Neuron (in vitro differentiated cells): ENCODE measurements around the gene CDH16.
"Not testable (repeated sequence)": the region's sequence is repeated elsewhere in the genome, so short reads cannot be mapped to it uniquely, and the experiment has no call there.

ENCODE experiments used
- H2AFZ ChIP-seq: one replicate; pipeline ENCODE4 v1.6.1; 2013; ENCODE audit warnings: low read depth, mild to moderate bottlenecking, inconsistent platforms, low read length, moderate library complexity
- H3K27me3 ChIP-seq: one replicate; pipeline ENCODE4 v1.6.1; 2013; ENCODE audit warnings: low read length; ENCODE audit not compliant: insufficient read depth
- H3K36me3 ChIP-seq: one replicate; pipeline ENCODE4 v1.6.1; 2013; ENCODE audit warnings: low read length; ENCODE audit not compliant: insufficient read depth
- H3K4me1 ChIP-seq: one replicate; pipeline ENCODE4 v1.6.1; 2013; ENCODE audit warnings: low read length; ENCODE audit not compliant: insufficient read depth
- H3K4me3 ChIP-seq: 2 replicates; pipeline ENCODE4 v1.5.1; 2013; ENCODE audit warnings: mild to moderate bottlenecking, low read length, moderate library complexity
- H3K9me3 ChIP-seq: one replicate; pipeline ENCODE4 v1.6.1; 2013; ENCODE audit warnings: low read length

CDH16 gene

DNA sequence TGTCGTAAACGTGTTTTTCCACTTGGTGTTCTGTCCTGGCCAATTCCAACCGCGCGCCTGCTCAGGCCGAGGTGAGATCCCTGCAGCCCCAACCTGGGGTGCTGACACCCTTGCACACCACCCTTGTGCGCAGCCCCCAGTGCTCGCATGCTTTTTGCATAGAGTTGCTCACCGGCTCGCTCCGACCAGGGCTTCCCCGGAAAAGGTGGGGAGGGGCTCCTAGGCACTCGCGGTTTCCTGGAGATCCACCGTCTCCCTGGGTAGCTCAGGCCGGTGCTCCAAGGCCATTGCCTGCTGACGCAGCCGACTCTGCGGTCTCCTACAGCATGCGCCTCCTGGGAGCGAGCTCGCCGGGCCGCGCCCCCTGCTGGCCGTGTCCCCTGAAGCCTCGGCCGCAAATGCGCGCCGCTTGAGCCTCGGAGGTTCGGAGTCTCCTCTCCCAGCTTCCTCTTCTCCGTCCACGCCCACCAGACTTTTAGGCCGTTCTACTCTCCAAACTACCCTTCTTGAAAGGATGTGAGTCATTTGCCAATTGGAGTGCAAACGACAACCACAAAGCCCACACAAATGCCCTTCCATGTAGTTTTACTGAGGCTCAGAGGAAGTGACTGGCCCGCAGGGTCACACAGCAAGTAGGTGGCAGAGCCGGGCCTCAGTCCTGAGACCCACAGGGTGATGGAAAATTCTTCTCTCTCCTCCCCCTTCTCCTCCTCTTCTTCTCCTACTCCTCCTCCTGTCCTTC lies 45.6 kb downstream of the CDH16 start:
- Histone ChIP-seq H2AFZ (peak overlapping the region; percentile 33), H3K9me3 (no peaks in the 10 kb centered on the region), H3K27me3 (peaks cover 5% of the 10 kb centered on the region), H3K4me1 (peaks cover 16% of the 10 kb centered on the region), H3K4me3 (peak overlapping the region; percentile 35), H3K36me3 (no peaks in the 10 kb centered on the region)

DNA sequence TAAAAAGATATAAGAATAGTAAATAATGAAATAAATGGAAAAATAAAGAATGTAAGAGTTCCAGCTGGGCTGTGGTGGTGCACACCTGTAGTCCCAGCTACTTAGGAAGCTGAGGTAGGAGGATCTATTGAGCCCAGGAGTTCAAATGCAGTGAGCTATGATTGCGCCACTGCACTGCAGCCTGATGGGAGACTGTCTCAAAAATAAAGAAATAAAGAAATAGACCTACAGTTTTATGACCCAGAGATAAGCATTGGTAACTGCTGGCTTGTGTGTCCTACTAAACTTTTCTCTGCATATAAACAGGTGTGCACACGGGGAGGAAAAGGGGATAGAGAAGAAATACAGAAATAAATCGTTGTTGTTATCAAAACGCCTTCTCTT lies 46.1 kb downstream of the CDH16 start:
- H2AFZ ChIP-seq = peak overlapping the region; percentile 33
- peak overlapping the region; percentile 35 for H3K4me3 ChIP-seq
- peaks cover 5% of the 10 kb centered on the region for H3K27me3 ChIP-seq
- H3K36me3 ChIP-seq = no peaks in the 10 kb centered on the region
- peaks cover 16% of the 10 kb centered on the region for H3K4me1 ChIP-seq
- no peaks in the 10 kb centered on the region for H3K9me3 ChIP-seq

DNA sequence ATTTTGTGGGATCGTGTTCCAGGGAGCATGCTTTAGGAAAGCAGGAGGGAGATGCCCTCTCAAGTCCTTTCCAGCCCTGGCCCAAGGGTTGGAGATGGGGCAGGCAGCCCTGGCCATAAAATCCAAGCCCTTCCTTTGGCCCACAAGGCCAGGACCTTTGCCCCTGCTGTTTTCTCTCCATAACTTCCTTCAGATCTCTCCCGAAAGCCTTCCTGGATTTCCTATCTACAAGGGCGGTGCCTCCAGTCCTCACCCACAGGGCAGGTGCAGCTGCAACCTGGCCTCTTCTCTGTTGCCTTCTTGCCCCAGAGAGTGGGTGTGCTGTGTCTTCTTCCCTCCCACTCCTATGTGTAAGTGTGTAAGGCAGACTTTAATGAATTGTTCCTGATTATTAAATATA lies 46.8 kb downstream of the CDH16 start:
- no peak overlapping the region for H3K4me3 ChIP-seq
- H3K9me3 ChIP-seq = no peaks in the 10 kb centered on the region
- peaks cover 5% of the 10 kb centered on the region for H3K27me3 ChIP-seq
- no peaks in the 10 kb centered on the region for H3K36me3 ChIP-seq
- H3K4me1 ChIP-seq = peaks cover 16% of the 10 kb centered on the region
- H2AFZ ChIP-seq = no peak overlapping the region

DNA sequence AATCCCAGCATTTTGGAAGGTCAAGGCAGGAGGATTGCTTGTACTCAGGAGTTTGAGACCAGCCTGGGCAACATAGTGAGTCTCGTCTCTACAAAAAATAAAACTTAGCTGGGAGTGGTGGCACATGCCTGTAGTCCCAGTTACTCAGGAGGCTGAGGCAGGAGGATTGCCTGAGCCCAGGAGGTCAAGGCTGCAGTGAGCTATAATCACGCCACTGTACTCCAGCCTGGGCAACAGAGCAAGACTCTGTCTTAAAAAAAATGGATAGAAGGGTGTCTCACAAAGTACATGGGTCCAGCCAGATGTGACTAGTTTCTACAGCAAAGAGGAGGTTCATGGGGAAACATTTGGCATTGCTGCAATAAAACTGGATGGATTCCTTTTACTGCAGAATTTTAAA lies 47.3 kb downstream of the CDH16 start:
- not testable (repeated sequence) for H2AFZ ChIP-seq, H3K4me3 ChIP-seq, H3K27me3 ChIP-seq, H3K36me3 ChIP-seq, H3K9me3 ChIP-seq
- peaks cover 16% of the 10 kb centered on the region for H3K4me1 ChIP-seq

DNA sequence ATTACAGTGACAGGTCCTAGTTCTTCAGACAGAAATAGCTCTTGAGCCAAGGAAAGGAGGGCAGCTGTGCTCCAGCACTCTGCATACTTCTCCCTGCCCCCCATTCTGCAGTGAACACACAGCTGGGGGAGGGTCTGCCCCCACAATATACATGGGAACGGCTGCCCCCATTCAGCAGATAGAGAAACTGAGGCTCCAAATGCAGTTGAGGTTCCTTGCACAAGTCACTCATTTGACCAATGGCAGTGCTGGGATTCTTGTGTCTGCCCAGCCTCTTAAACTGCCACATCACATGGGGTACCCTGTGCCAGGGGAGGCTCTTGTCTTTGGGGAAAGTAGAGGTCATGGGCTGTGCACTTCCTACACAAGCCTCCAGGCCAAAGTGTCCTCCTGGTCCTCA lies 49.3 kb downstream of the CDH16 start:
- Histone ChIP-seq H3K27me3 (peaks cover 5% of the 10 kb centered on the region), H2AFZ (no peak overlapping the region), H3K4me1 (peaks cover 9% of the 10 kb centered on the region), H3K4me3 (no peak overlapping the region), H3K9me3 (no peaks in the 10 kb centered on the region), H3K36me3 (no peaks in the 10 kb centered on the region)

DNA sequence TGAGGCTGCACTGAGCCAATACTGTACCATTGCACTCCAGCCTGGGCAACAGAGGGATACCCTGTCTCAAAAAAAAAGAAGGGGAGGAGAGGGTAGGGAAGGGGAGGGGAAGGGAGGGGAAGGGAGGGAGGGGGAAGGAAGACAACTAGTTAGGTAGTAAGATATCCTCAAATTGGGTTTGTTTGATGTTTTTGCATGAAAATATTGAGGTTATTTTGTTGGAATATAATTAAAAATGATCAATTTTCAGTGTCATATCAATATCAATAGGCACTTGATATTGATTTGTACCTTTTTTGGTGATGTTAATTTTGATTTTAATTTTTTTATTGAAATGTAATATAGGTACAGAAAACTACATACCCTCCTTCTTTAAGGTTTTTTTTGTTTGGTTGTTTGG lies 55.0 kb downstream of the CDH16 start:
- no peak overlapping the region for H2AFZ ChIP-seq

DNA sequence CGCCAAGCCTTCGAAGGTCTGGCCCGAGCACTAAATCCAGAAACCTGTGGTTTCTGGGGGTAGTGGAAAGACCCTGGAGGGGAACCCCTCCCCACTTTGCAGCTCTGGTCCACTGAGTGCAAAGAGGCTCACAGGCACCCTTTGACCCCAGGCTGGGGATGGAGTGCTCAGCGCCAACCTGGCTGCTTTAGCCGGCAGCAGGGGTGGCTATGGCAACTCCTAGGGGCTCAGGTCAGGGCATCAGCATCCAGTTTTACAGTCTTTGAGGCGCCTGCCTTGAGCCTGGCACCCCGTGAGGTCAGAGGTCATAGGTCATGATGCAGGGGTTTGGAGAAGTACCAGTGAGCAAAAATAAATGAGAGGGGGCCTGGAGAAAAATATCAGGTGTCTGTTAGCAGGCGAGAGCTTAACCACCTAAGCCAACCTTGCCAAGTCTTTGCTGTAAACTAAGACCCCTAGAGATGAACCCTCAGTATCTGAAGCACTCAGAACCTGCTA lies 56.6 kb downstream of the CDH16 start:
- Histone ChIP-seq H3K4me1 (peaks cover 7% of the 10 kb centered on the region), H3K9me3 (no peaks in the 10 kb centered on the region), H3K4me3 (no peak overlapping the region), H3K27me3 (peaks cover 6% of the 10 kb centered on the region), H3K36me3 (no peaks in the 10 kb centered on the region), H2AFZ (no peak overlapping the region)

More for the DNA sequence above, 55.0 kb downstream of the CDH16 start:
- Histone ChIP-seq H3K4me3 (no peak overlapping the region), H3K36me3 (no peaks in the 10 kb centered on the region), H3K4me1 (peaks cover 7% of the 10 kb centered on the region), H3K9me3 (no peaks in the 10 kb centered on the region), H3K27me3 (peaks cover 2% of the 10 kb centered on the region)

DNA sequence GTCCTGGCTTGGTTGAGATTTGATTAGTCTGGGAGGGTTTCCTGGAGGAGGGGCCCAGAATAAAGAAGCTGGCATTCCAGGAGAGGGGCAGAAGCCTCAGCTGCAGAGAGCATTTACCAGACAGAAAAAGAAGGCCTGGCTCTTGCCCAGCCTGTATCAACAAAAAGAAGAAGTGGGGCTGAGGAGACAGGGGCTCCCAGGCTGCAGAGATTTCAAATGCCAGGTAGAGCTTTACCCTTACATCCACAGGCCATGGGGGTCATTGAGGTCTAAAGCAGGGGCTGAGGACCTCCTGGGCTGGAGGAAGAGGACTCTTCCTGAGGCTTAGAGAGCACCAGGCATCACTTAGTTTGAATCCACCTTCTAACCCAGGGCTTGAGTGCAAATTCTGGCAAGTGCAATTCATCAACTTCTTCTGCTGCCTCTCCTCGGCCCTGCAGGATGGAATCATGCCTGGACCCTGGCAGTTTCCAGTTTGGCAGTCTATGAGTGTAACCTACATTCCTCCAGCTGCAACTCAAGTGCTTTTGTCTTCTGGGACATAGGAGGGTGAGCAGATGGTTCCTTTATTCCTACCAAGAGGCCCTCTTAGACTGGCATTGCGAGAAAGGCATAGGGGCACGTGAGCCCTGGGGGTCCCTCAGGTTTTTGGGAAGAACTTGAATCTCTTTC lies 59.2 kb downstream of the CDH16 start:
- Histone ChIP-seq H3K4me1 (peaks cover 7% of the 10 kb centered on the region), H3K9me3 (no peaks in the 10 kb centered on the region), H2AFZ (no peak overlapping the region), H3K27me3 (peaks cover 9% of the 10 kb centered on the region), H3K4me3 (no peak overlapping the region), H3K36me3 (no peaks in the 10 kb centered on the region)

DNA sequence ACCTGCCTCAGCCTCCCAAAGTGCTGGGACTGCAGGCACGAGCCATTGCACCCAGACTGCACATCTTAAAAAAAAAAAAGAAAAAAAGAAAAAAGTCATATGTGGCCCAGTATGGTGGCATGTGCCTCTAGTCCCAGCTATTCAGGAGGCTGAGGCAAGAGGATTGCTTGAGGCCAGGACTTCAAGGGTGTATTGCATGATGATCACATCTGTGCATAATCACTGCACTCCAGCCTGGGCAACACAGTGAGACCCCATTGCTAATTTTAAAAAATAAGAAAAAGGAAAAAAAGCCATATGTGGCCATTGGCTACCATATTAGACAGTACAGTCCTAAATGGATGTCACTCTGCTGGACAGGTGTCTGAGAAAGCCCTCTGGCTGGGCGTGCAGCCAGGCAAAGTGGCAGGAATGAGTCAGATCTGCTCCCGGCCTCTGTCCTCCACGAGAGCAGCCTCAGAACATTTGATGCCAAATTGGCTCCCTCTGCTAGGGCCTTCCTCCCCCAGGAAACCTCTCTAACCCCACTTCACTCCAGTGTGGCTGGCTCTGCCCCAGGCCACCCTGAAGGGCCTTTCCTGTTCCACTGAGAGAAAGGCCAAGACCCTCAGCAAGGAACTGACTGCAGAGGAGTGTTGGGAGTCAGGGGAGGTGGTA lies 59.8 kb downstream of the CDH16 start:
- Histone ChIP-seq H3K4me3 (no peak overlapping the region), H3K4me1 (peaks cover 7% of the 10 kb centered on the region), H3K36me3 (no peaks in the 10 kb centered on the region), H3K27me3 (peaks cover 14% of the 10 kb centered on the region), H3K9me3 (no peaks in the 10 kb centered on the region), H2AFZ (no peak overlapping the region)
